HCT116 (cell line): ENCODE results near the gene GPRC5B. TPM values are rescaled to one million over a fixed set of nuclear protein-coding genes. Genes with fewer than 3 reads are reported as not detected.

Experiments used
- ATAC-seq: fragments of 200-7000 bp; cut with Tn5 transposase; 2 replicates; pipeline ENCODE4 v1.9.1; 2020; ENCODE audit warnings: mild to moderate bottlenecking, moderate library complexity
- BruUV-seq: library from RNA; stranded (reverse); fragments of 400-500 nt; replicated peaks from 2 replicates; lab custom pipeline; 2021; lab: Mats Ljungman, UMichigan
- CTCF ChIA-PET: fragments of 300-600 bp; sonication (Branson Sonifier 250); formaldehyde crosslinking; loops from one replicate; lab custom pipeline; 2021; ENCODE audit warnings: antibody characterized with exemption; lab: Charles Lee
- POLR2A ChIA-PET: fragments of 300-600, 350-600 bp; sonication (Branson Sonifier 250); formaldehyde crosslinking; loops from one replicate; lab custom pipeline; 2021; ENCODE audit warnings: antibody characterized with exemption; lab: Charles Lee
- RAD21 ChIA-PET, 2 experiments: fragments of 300-600 bp; sonication (Branson Sonifier 250); formaldehyde crosslinking; loops; one replicate each; lab custom pipeline; 2023; ENCODE audit warnings: low total read pairs in 2 of 2; ENCODE audit not compliant: uncharacterized antibody in 2 of 2, unreplicated experiment in 2 of 2, low non-redundant PET in 1 of 2; lab: Charles Lee
- DNase-seq: peaks from one replicate; pipeline ENCODE4 v3.0.0-alpha.2; 2010; ENCODE audit warnings: low read depth, low spot score
- H2AFZ ChIP-seq: fragments of 200-600 bp; shearing (Covaris generic), sonication (generic); 2 replicates; pipeline ENCODE4 v1.6.1; 2017; ENCODE audit warnings: low read depth, mixed run types, mixed read lengths, antibody characterized with exemption, low read length; ENCODE audit not compliant: poor library complexity, severe bottlenecking
- H3K27ac ChIP-seq: 2 replicates; pipeline ENCODE4 v1.5.1; 2012; ENCODE audit warnings: low read depth, low read length
- H3K27me3 ChIP-seq: fragments of 200-600 bp; sonication (generic); 2 replicates; pipeline ENCODE4 v1.6.1; 2016; ENCODE audit warnings: mixed run types, low read length, mixed read lengths; ENCODE audit not compliant: insufficient read depth
- H3K36me3 ChIP-seq, 2 experiments: fragments of 200-500 bp in 1 of 2; fragments of 200-600 bp in 1 of 2; sonication (Bioruptor generic) in 1 of 2; sonication (generic) in 1 of 2; 2 replicates each; pipeline versions ENCODE4 v1.5.1 to v1.6.1; 2014 to 2016; ENCODE audit warnings: low read length in 2 of 2, inconsistent platforms in 1 of 2, mixed read lengths in 1 of 2, mixed run types in 1 of 2; ENCODE audit not compliant: insufficient read depth in 2 of 2, control insufficient read depth in 1 of 2
- H3K4me1 ChIP-seq, 2 experiments: fragments of 200-600 bp in 1 of 2; sonication (generic) in 1 of 2; 2 replicates each; pipeline versions ENCODE4 v1.5.1 to v1.6.1; 2012 to 2017; ENCODE audit warnings: low read length in 2 of 2, inconsistent platforms in 1 of 2, mild to moderate bottlenecking in 1 of 2, mixed read lengths in 1 of 2, mixed run types in 1 of 2, moderate library complexity in 1 of 2; ENCODE audit not compliant: insufficient read depth in 2 of 2, control insufficient read depth in 1 of 2
- H3K4me2 ChIP-seq: fragments of 200-600 bp; sonication (generic); 2 replicates; pipeline ENCODE4 v1.6.1; 2017; ENCODE audit warnings: mixed run types, low read length, mixed read lengths
- H3K4me3 ChIP-seq, 2 experiments: fragments of 200-600 bp in 1 of 2; sonication (generic) in 1 of 2; replicated peaks in 1 of 2; 2 replicates each; pipeline ENCODE4 v1.5.1; 2011 to 2016; ENCODE audit warnings: low read length in 2 of 2, control low read depth in 1 of 2, low read depth in 1 of 2, mild to moderate bottlenecking in 1 of 2, mixed read lengths in 1 of 2, mixed run types in 1 of 2
- H3K79me2 ChIP-seq: fragments of 200-600 bp; sonication (generic); 2 replicates; pipeline ENCODE4 v1.6.1; 2017; ENCODE audit warnings: mild to moderate bottlenecking, mixed run types, low read length, moderate library complexity, mixed read lengths; ENCODE audit not compliant: insufficient read depth
- H3K9ac ChIP-seq: fragments of 200-600 bp; sonication (generic); 2 replicates; pipeline ENCODE4 v1.6.1; 2016; ENCODE audit warnings: low read length, mixed read lengths
- H3K9me2 ChIP-seq: fragments of 200-600 bp; sonication (generic), shearing (Covaris generic); 2 replicates; pipeline ENCODE4 v1.6.1; 2017; ENCODE audit warnings: mixed run types, mild to moderate bottlenecking, moderate library complexity; ENCODE audit not compliant: insufficient read depth
- H3K9me3 ChIP-seq, 2 experiments: fragments of 200-500 bp in 1 of 2; fragments of 200-600 bp in 1 of 2; sonication (Bioruptor generic) in 1 of 2; sonication (generic) in 1 of 2; 2 replicates each; pipeline ENCODE4 v1.6.1; 2014 to 2017; ENCODE audit warnings: low read length in 2 of 2, mixed read lengths in 2 of 2, inconsistent platforms in 1 of 2, low read depth in 1 of 2, mild to moderate bottlenecking in 1 of 2, mixed run types in 1 of 2, moderate library complexity in 1 of 2; ENCODE audit not compliant: control insufficient read depth in 1 of 2, insufficient read depth in 1 of 2
- H4K20me1 ChIP-seq: fragments of 200-600 bp; sonication (generic), shearing (Covaris generic); 2 replicates; pipeline ENCODE4 v1.6.1; 2017; ENCODE audit warnings: mixed run types, mild to moderate bottlenecking, moderate library complexity; ENCODE audit not compliant: insufficient read depth
- CBX3 ChIP-seq: IDR thresholded peaks from 2 replicates; pipeline ENCODE4 v1.6.1; 2012; ENCODE audit warnings: low read depth
- EGR1 ChIP-seq: IDR thresholded peaks from 2 replicates; pipeline ENCODE4 v1.6.1; 2012; ENCODE audit warnings: low read depth
- ELF1 ChIP-seq: IDR thresholded peaks from 2 replicates; pipeline ENCODE4 v1.6.1; 2012; ENCODE audit warnings: low read depth, borderline replicate concordance
- EZH2 ChIP-seq: fragments of 200-600 bp; sonication (generic); IDR thresholded peaks from 2 replicates; pipeline ENCODE4 v1.6.1; 2017; ENCODE audit warnings: antibody characterized with exemption, mixed run types
- EZH2phosphoT487 ChIP-seq: fragments of 200-600 bp; IDR thresholded peaks from 2 replicates; pipeline ENCODE4 v1.6.1; 2018; ENCODE audit warnings: antibody characterized with exemption, borderline replicate concordance
- FOSL1 ChIP-seq: IDR thresholded peaks from 2 replicates; pipeline ENCODE4 v1.6.1; 2012; ENCODE audit warnings: low read depth
- POLR2A ChIP-seq: IDR thresholded peaks from 2 replicates; pipeline ENCODE4 v1.7.0; 2011; ENCODE audit warnings: borderline replicate concordance; ENCODE audit not compliant: insufficient read depth, insufficient read length; ENCODE audit errors: extremely low read depth
- RAD21 ChIP-seq: IDR thresholded peaks from 2 replicates; pipeline ENCODE4 v1.6.1; 2012; ENCODE audit warnings: low read depth, mild to moderate bottlenecking
- SIN3A ChIP-seq: IDR thresholded peaks from 2 replicates; pipeline ENCODE4 v1.6.1; 2012; ENCODE audit warnings: low read depth
- SP1 ChIP-seq: IDR thresholded peaks from 2 replicates; pipeline ENCODE4 v1.6.1; 2012; ENCODE audit warnings: low read depth
- SRF ChIP-seq: IDR thresholded peaks from 2 replicates; pipeline ENCODE4 v1.6.1; 2012; ENCODE audit warnings: low read depth
- ZNF274 ChIP-seq: fragments of 200-500 bp; sonication (Bioruptor generic); IDR thresholded peaks from 2 replicates; pipeline ENCODE4 v1.6.1; 2014; ENCODE audit warnings: mild to moderate bottlenecking, low read depth, low read length, inconsistent platforms
- intact Hi-C: fragments of 100-400 bp; cut with micrococcal nuclease; formaldehyde crosslinking; loops from 2 replicates; pipeline ENCODE4 v1.10.0; 2022
- total RNA-seq: library from RNA; stranded (reverse); gene quantifications from one replicate; pipeline ENCODE4 v1.2.1, GENCODE V29; 2021; ENCODE audit not compliant: unreplicated experiment
- TF ChIP-seq, protein P1 (sequence below): IDR thresholded peaks from 2 replicates; pipeline ENCODE4 v1.6.1; 2012; ENCODE audit warnings: low read depth

GPRC5B gene
- total RNA-seq, 1 experiment from 2014 or later = 7.2 TPM

DNA sequence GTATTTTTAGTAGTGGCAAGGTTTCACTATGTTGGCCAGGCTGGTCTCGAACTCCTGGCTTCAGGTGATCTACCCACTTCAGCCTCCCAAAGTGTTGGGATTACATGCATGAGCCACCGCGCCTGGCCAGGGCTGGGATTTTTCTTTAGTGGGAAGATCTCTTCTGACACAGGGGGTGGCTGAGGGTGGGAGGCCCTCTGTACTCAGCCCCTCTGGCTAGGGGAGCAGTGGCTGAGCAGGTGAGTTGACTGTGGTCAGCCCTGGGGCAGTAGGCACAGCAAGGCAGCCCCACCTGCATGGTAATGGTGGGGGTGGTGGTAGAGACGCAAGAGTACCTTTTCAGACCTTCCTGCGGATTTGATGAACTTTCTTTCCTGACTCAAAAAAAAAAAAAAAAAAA, 12.3 kb upstream of the GPRC5B start (continued):
- TF ChIP-seq ELF1 = no peak
- TF ChIP-seq FOSL1 = no peak
- TF ChIP-seq, protein P1, sequence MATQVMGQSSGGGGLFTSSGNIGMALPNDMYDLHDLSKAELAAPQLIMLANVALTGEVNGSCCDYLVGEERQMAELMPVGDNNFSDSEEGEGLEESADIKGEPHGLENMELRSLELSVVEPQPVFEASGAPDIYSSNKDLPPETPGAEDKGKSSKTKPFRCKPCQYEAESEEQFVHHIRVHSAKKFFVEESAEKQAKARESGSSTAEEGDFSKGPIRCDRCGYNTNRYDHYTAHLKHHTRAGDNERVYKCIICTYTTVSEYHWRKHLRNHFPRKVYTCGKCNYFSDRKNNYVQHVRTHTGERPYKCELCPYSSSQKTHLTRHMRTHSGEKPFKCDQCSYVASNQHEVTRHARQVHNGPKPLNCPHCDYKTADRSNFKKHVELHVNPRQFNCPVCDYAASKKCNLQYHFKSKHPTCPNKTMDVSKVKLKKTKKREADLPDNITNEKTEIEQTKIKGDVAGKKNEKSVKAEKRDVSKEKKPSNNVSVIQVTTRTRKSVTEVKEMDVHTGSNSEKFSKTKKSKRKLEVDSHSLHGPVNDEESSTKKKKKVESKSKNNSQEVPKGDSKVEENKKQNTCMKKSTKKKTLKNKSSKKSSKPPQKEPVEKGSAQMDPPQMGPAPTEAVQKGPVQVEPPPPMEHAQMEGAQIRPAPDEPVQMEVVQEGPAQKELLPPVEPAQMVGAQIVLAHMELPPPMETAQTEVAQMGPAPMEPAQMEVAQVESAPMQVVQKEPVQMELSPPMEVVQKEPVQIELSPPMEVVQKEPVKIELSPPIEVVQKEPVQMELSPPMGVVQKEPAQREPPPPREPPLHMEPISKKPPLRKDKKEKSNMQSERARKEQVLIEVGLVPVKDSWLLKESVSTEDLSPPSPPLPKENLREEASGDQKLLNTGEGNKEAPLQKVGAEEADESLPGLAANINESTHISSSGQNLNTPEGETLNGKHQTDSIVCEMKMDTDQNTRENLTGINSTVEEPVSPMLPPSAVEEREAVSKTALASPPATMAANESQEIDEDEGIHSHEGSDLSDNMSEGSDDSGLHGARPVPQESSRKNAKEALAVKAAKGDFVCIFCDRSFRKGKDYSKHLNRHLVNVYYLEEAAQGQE = no peak
- no peak for TF ChIP-seq POLR2A
- TF ChIP-seq SIN3A = no peak
- no peak for TF ChIP-seq EZH2phosphoT487

DNA sequence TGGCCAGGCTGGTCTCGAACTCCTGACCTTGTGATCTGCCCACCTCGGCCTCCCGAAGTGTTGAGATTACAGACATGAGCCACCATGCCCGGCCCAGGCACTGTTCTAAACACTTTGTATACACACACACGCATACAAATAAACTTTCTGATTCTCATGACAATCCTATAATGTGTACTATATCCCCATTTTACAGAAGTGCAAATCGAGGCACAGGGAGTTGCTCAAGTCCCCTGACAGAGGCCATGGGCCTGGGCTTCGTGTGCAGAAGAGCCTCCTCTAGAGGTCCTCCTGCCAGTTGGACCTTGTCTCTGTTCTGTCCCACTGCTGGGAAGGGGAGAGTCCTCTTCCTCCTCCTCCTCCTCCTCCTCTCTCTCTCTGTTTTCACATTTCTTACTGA, 9.9 kb upstream of the GPRC5B start:
- no peak overlapping the region for H3K27ac ChIP-seq
- CTCF ChIA-PET = interaction anchor here (1.9 to 2.0 kb wide), 2 partner anchors 13 to 311 kb away, joined by 5 to 7 read pairs; no protein-coding TSS in a partner anchor

More for the DNA sequence above, 9.9 kb upstream of the GPRC5B start:
- Histone ChIP-seq H3K9me2 (no peaks in the 10 kb centered on the region), H3K9ac (no peak overlapping the region), H3K27me3 (no peaks in the 10 kb centered on the region), H2AFZ (no peak overlapping the region), H4K20me1 (no peaks in the 10 kb centered on the region), H3K4me3 (no peak overlapping the region), H3K4me2 (no peak overlapping the region), H3K79me2 (no peaks in the 10 kb centered on the region), H3K36me3 (no peaks in the 10 kb centered on the region), H3K9me3 (no peaks in the 10 kb centered on the region), H3K4me1 (peaks cover 4 to 6% of the 10 kb centered on the region in 2 experiments; a peak in 2 of 4 replicates)
- intact Hi-C loops = no loop called here
- no TSS peak for BruUV-seq
- no peak for ATAC-seq
- ChIA-PET RAD21 (no interaction called here), POLR2A (no interaction called here)
- no peak for DNase-seq
- TF ChIP-seq SP1 = no peak
- no peak for TF ChIP-seq EZH2
- TF ChIP-seq ZNF274 = no peak
- TF ChIP-seq POLR2A = no peak
- TF ChIP-seq EGR1 = no peak
- TF ChIP-seq CBX3 = no peak
- TF ChIP-seq, protein P1 = no peak
- TF ChIP-seq RAD21 = no peak
- no peak for TF ChIP-seq SRF
